Upper lobe of left lung (tissue), 4 donors: Measurements from ENCODE around the gene EGFL8.
A peak's percentile ranks its signal among the peaks of the same experiment; 100 is the strongest.

Experiments used
- CTCF ChIP-seq, 6 experiments: fragments of 450-650 bp in 4 of 6; fragments of 200-600 bp in 2 of 6; sonication (generic) in 2 of 6; IDR thresholded peaks; one replicate each; pipeline ENCODE4 v1.5.1; 2016 to 2019; ENCODE audit warnings: antibody characterized with exemption in 6 of 6
- EP300 ChIP-seq, 4 donors: sonication (generic); formaldehyde crosslinking; IDR thresholded peaks; one replicate each; pipeline ENCODE4 v1.5.1; 2017; ENCODE audit warnings: antibody characterized with exemption in 4 of 4, control low read depth in 2 of 4
- POLR2AphosphoS5 ChIP-seq, 2 donors: sonication (generic); formaldehyde crosslinking; IDR thresholded peaks; one replicate each; pipeline ENCODE4 v1.5.1; 2017; ENCODE audit warnings: antibody characterized with exemption in 2 of 2

GRCh38 chr6:32194825-32195651 is 30.6 kb downstream of the EGFL8 start:
- TF ChIP-seq CTCF (IDR thresholded peaks at IDR 0.05) (peak in 4 of 6 experiments; percentile 7 to 49 (median 15)), EP300 (IDR thresholded peaks at IDR 0.05) (no peak), POLR2AphosphoS5 (IDR thresholded peaks at IDR 0.05) (peak; percentile 11 to 81)
